ENCODE results near the gene DAND5.

The DAND5 gene

GRCh38 chr19:13012690-13013608 is 43.6 kb downstream of the DAND5 start:
- Mint-ChIP-seq H3K4me1 (ENCODE audit: low read depth) (peaks cover 13% of the 10 kb centered on the region), H3K27me3 (ENCODE audit: low read depth) (peaks cover 82% of the 10 kb centered on the region), H3K9me3 (no peaks in the 10 kb centered on the region), H3K27ac (peak overlapping the region; percentile 38), H3K4me3 (peak overlapping the region; percentile 77), H3K36me3 (ENCODE audit: low read depth) (peaks cover 6% of the 10 kb centered on the region)

- peaks cover 6% of the 10 kb centered on the region for H3K36me3 Mint-ChIP-seq (ENCODE audit: low read depth)
- H3K4me3 Mint-ChIP-seq = no peak overlapping the region
- peak overlapping the region; percentile 39 for H3K27ac Mint-ChIP-seq
- peaks cover 13% of the 10 kb centered on the region for H3K4me1 Mint-ChIP-seq (ENCODE audit: low read depth)
- H3K27me3 Mint-ChIP-seq (ENCODE audit: low read depth) = peaks cover 81% of the 10 kb centered on the region
- no peaks in the 10 kb centered on the region for H3K9me3 Mint-ChIP-seq
These were observed 44.3 kb downstream of the DAND5 start for GRCh38 chr19:13013649-13014048.

DNA sequence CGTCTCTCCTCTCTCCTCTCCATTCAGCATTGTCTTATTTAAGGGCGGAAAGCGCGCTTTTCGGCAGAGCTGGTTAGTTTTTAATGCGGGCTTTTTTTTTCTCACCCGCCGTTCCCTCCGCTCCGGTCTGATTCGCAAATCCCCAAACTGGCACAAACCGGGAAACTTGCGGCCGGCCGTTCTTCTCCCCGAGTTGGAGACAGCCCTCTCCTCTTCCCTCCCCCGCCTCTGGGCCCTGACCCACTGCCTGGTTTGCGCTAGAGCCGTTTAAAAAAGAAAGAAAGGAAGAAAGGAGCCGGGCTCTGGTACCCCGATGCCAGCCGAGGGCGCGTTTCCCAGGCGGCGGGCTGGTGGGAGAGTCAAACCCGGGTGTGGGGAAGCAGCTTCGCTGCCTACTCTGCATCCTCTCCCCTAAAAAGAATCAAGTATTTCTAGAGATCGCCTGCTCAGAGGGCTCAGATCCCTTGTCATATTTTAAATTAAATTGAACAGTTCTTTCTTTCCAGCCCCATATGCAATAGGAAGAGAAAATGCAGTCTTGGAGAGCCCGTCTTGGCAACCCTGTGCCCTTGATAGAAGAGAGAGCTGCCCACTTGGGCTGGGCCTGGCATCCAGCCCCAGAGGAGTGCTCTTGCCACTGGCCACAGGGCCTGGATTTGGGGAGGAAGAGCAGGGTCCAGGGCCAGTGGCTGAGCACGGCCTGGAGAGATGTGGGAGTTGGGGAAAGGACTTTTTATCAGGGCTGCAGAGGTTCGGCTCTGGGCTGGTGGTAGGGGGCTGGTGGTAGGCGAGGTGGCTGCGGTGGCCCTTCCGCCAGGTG is 44.9 kb downstream of the DAND5 start:
- H3K27ac Mint-ChIP-seq = peak overlapping the region; percentile 39

DNA sequence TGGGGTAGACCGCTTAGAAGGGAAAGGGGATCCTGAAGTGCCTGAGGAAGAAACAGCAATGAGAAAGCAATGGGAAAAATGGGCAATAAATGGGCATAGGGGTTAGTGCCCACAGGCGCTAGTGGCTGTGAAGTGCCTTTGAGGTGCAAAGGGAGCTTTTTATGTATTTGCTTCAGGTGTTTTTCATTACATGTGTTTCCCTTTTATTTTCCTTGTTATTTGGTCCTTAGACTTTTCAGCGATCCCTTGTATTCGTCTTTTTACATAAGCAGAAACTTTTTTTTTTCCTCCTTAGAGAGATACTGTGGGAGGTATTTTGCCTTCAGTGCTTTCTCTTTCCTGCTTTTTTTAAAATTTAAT is 45.5 kb downstream of the DAND5 start:
- Mint-ChIP-seq H3K27me3 (ENCODE audit: low read depth) (peaks cover 80% of the 10 kb centered on the region), H3K27ac (peak overlapping the region; percentile 2), H3K36me3 (ENCODE audit: low read depth) (peaks cover 6% of the 10 kb centered on the region), H3K4me1 (ENCODE audit: low read depth) (peaks cover 13% of the 10 kb centered on the region), H3K4me3 (no peak overlapping the region), H3K9me3 (no peaks in the 10 kb centered on the region)

More for the DNA sequence above, 44.9 kb downstream of the DAND5 start:
- H3K27me3 Mint-ChIP-seq (ENCODE audit: low read depth) = peaks cover 79% of the 10 kb centered on the region
- peak overlapping the region; percentile 2 for H3K4me3 Mint-ChIP-seq
- H3K36me3 Mint-ChIP-seq (ENCODE audit: low read depth) = peaks cover 6% of the 10 kb centered on the region
- H3K4me1 Mint-ChIP-seq (ENCODE audit: low read depth) = peaks cover 13% of the 10 kb centered on the region
- no peaks in the 10 kb centered on the region for H3K9me3 Mint-ChIP-seq

GRCh38 chr19:13015361-13016223 is 46.2 kb downstream of the DAND5 start:
- Mint-ChIP-seq H3K4me1 (ENCODE audit: low read depth) (peaks cover 13% of the 10 kb centered on the region), H3K27me3 (ENCODE audit: low read depth) (peaks cover 81% of the 10 kb centered on the region), H3K36me3 (ENCODE audit: low read depth) (peaks cover 6% of the 10 kb centered on the region), H3K4me3 (no peak overlapping the region), H3K27ac (no peak overlapping the region), H3K9me3 (no peaks in the 10 kb centered on the region)

- H3K4me1 Mint-ChIP-seq (ENCODE audit: low read depth) = peaks cover 13% of the 10 kb centered on the region
- peaks cover 81% of the 10 kb centered on the region for H3K27me3 Mint-ChIP-seq (ENCODE audit: low read depth)
- peaks cover 6% of the 10 kb centered on the region for H3K36me3 Mint-ChIP-seq (ENCODE audit: low read depth)
- no peak overlapping the region for H3K4me3 Mint-ChIP-seq
- no peak overlapping the region for H3K27ac Mint-ChIP-seq
- H3K9me3 Mint-ChIP-seq = no peaks in the 10 kb centered on the region
These were observed 46.9 kb downstream of the DAND5 start for GRCh38 chr19:13016245-13016627.

DNA sequence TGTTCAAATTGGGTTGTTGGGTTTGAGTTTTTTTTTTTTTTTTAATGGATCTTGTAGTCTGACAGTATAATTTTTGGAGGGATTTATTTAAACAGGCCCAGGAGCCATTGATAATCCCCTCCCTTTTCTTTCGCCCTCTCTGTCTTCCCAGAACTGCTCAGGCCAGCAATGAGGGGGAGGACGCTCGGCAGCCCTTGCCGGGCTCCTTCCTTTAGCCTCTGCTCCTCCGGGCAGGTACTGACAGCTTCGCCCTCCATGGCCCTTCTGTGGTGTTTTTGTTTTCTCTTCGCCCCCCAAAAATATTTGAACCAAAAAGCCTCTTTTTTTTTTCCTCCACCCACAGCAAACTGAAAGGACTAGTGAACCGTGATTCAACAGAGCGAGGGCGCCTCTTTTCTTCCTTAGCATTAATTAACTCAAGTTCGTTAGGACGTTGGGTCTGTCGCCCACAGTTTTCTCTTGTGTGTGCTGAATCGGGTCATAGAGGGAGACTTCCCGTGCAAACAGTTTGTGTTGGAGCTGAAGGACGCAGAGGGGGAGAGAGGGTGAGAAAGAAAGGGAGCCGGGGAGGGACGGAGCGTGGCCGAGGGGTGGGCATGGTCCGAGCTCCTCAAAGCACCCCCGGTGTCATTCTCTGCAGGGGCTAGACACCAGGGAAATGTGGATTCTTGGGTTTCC is 47.4 kb downstream of the DAND5 start:
- Mint-ChIP-seq H3K27me3 (ENCODE audit: low read depth) (peaks cover 78% of the 10 kb centered on the region), H3K36me3 (ENCODE audit: low read depth) (peaks cover 6% of the 10 kb centered on the region), H3K27ac (no peak overlapping the region), H3K4me3 (no peak overlapping the region), H3K9me3 (no peaks in the 10 kb centered on the region), H3K4me1 (ENCODE audit: low read depth) (peaks cover 13% of the 10 kb centered on the region)

DNA sequence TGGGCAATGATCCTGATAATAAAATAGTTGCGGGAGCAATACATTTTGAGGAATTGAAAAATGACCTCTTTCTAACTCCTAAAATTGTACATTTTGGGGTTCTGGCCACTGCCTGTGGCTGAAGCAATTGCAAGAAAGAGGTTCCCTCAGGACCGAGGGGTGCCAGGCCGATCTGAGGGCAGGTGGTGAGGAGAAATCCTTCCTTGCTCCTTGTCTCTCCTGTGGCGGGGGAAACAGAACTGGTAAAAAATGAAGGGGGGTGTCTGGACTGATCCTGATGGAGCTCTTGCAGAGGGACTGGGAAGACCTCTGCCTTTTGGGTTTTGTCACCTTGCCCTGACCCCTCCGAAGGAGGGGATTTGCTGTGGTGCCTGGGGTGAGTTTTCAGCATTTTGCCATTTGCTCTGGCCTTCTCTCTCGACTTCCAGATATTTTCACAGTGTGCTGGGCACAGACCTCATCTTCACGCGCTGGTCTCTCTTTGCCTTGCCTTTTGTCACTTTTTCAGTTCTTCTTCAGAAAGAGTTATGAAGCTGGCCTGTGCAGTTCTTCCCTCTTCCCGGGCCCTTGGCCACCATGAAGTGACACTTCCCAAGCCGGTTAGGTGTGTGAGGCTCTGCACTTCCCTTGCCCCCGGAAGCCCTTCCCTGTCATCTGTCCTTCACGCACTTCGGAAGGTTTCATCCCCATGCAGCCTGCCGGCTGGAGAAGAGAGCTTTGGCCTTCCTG is 48.1 kb downstream of the DAND5 start:
- Mint-ChIP-seq H3K9me3 (no peaks in the 10 kb centered on the region), H3K4me3 (no peak overlapping the region), H3K27ac (no peak overlapping the region), H3K36me3 (ENCODE audit: low read depth) (peaks cover 6% of the 10 kb centered on the region), H3K27me3 (ENCODE audit: low read depth) (peaks cover 81% of the 10 kb centered on the region), H3K4me1 (ENCODE audit: low read depth) (peaks cover 14% of the 10 kb centered on the region)

DNA sequence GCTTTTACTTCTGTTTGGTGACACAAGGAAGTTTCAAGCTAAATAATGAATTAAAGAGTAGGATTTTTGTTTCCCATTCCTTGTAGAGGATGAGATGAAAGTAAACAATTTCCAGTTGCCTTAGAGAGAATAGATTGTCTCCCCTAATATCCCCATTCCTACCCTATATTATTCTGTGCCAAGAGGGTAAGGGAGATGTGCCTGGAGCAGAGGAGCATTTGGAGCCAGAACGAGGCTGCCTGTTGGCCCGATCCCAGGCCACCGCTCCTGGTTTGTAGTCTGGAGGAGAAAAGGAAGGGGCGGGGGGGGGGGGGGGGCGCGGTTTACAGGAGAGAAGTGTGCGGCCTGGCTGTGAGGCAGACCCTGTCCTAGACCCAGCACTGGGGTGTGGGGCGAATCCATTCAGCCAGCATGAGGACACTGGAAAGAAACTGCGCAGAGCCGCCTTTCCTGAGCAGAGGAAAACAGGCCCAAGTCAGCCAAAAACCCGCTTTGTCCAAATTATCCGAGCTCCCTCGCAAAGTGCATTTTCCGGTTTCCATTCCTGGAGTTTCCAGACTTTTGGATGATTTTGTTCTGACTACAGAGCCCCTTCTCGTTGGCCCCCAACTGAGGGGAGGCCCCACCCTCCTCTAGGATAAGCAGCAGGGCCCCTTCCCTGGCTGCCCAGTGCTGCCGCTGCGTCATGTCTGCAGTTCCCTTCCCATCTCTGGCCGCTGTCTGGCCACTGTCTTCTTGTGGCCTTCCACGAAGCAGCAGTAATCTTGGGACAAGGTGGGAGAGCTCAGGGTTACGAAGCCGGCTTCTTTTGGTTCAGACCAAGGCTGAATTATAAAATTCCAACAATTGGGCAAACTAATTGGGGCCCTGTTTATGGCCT is 48.9 kb downstream of the DAND5 start:
- Mint-ChIP-seq H3K27me3 (ENCODE audit: low read depth) (peaks cover 79% of the 10 kb centered on the region), H3K36me3 (ENCODE audit: low read depth) (no peaks in the 10 kb centered on the region), H3K27ac (no peak overlapping the region), H3K4me3 (no peak overlapping the region), H3K4me1 (ENCODE audit: low read depth) (peaks cover 12% of the 10 kb centered on the region), H3K9me3 (no peaks in the 10 kb centered on the region)

- H3K36me3 Mint-ChIP-seq (ENCODE audit: low read depth) = no peaks in the 10 kb centered on the region
- H3K4me1 Mint-ChIP-seq (ENCODE audit: low read depth) = peaks cover 13% of the 10 kb centered on the region
- peaks cover 80% of the 10 kb centered on the region for H3K27me3 Mint-ChIP-seq (ENCODE audit: low read depth)
- no peaks in the 10 kb centered on the region for H3K9me3 Mint-ChIP-seq
- no peak overlapping the region for H3K27ac Mint-ChIP-seq
- no peak overlapping the region for H3K4me3 Mint-ChIP-seq
These were observed 50.0 kb downstream of the DAND5 start for GRCh38 chr19:13019332-13019731.

DNA sequence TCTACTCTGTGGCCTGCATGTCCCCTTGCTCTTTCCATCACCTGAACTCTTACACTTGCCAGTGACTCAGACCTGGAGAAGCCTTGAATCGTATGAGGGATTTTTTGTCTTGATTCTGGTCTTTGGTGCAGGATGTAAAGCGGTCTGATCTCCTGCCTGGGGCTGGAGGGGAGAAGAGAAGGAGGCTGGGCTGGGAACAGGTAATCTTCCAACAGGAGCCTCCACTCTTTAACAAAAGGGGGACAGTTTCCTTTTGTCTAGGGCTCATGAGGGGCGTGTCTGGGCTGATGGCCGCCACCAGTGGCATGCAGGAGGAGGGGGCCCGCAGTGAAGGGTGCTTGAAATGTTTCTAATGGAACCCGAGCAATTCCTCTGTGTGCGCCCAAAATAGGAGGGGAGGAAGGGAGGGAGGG is 50.6 kb downstream of the DAND5 start:
- Mint-ChIP-seq H3K9me3 (no peaks in the 10 kb centered on the region), H3K4me3 (no peak overlapping the region), H3K36me3 (ENCODE audit: low read depth) (peaks cover 2% of the 10 kb centered on the region), H3K4me1 (ENCODE audit: low read depth) (peaks cover 16% of the 10 kb centered on the region), H3K27ac (no peak overlapping the region), H3K27me3 (ENCODE audit: low read depth) (peaks cover 80% of the 10 kb centered on the region)

GRCh38 chr19:13022111-13022858 is 52.9 kb downstream of the DAND5 start:
- peak overlapping the region; percentile 19 for H3K4me3 Mint-ChIP-seq
- H3K27ac Mint-ChIP-seq = no peak overlapping the region
- peaks cover 20% of the 10 kb centered on the region for H3K4me1 Mint-ChIP-seq (ENCODE audit: low read depth)
- H3K36me3 Mint-ChIP-seq (ENCODE audit: low read depth) = peaks cover 2% of the 10 kb centered on the region
- peaks cover 81% of the 10 kb centered on the region for H3K27me3 Mint-ChIP-seq (ENCODE audit: low read depth)
- H3K9me3 Mint-ChIP-seq = no peaks in the 10 kb centered on the region
